Neural progenitor cell (in vitro differentiated cells): Measurements from ENCODE around the gene ST7. TPM values are rescaled to one million over a fixed set of nuclear protein-coding genes. Genes with fewer than 3 reads are reported as not detected.

ENCODE experiments used
- DNase-seq: peaks from one replicate; pipeline ENCODE4 v3.0.0-alpha.2; 2016; ENCODE audit warnings: low spot score
- H2AFZ ChIP-seq: fragments of 200-600 bp; sonication (generic); replicated peaks from 2 replicates; pipeline ENCODE4 v1.6.1; 2016; ENCODE audit warnings: antibody characterized with exemption
- H3F3A ChIP-seq: fragments of 200-600 bp; sonication (generic); 2 replicates; pipeline ENCODE4 v1.6.1; 2016; ENCODE audit warnings: antibody characterized with exemption, low read depth
- H3K27ac ChIP-seq: fragments of 200-600 bp; sonication (generic); 2 replicates; pipeline ENCODE4 v1.5.1; 2016; ENCODE audit warnings: mild to moderate bottlenecking
- H3K27me3 ChIP-seq: fragments of 200-600 bp; sonication (generic); 2 replicates; pipeline ENCODE4 v1.6.1; 2016; ENCODE audit warnings: mild to moderate bottlenecking, moderate library complexity
- H3K36me3 ChIP-seq: fragments of 200-600 bp; sonication (generic); 2 replicates; pipeline ENCODE4 v1.5.1; 2016
- H3K4me1 ChIP-seq: fragments of 200-600 bp; sonication (generic); 2 replicates; pipeline ENCODE4 v1.6.1; 2016; ENCODE audit warnings: mixed run types
- H3K4me2 ChIP-seq: fragments of 200-600 bp; sonication (generic); 2 replicates; pipeline ENCODE4 v1.6.1; 2016
- H3K4me3 ChIP-seq: fragments of 200-600 bp; sonication (generic); 2 replicates; pipeline ENCODE4 v1.5.1; 2016
- H3K79me2 ChIP-seq: fragments of 200-600 bp; sonication (generic); 2 replicates; pipeline ENCODE4 v1.6.1; 2016; ENCODE audit warnings: low read depth
- H3K9ac ChIP-seq: fragments of 200-600 bp; sonication (generic); 2 replicates; pipeline ENCODE4 v1.6.1; 2016
- H3K9me3 ChIP-seq: fragments of 200-600 bp; sonication (generic); 2 replicates; pipeline ENCODE4 v1.5.1; 2016; ENCODE audit warnings: low read depth
- H4K20me1 ChIP-seq: fragments of 200-600 bp; sonication (generic); 2 replicates; pipeline ENCODE4 v1.6.1; 2016; ENCODE audit warnings: low read depth
- H3K27ac Mint-ChIP-seq: 3 replicates; pipeline ENCODE4 v1.8.0; 2021; ENCODE audit warnings: mixed read lengths
- H3K27me3 Mint-ChIP-seq: 2 replicates; pipeline ENCODE4 v1.8.0; 2022; ENCODE audit warnings: low read depth, mild to moderate bottlenecking, inconsistent platforms, moderate library complexity, mixed read lengths; ENCODE audit not compliant: insufficient read depth
- H3K36me3 Mint-ChIP-seq: 3 replicates; pipeline ENCODE4 v1.8.0; 2021; ENCODE audit warnings: mixed read lengths
- H3K4me1 Mint-ChIP-seq: 3 replicates; pipeline ENCODE4 v1.8.0; 2021; ENCODE audit warnings: mixed read lengths
- H3K4me3 Mint-ChIP-seq: 3 replicates; pipeline ENCODE4 v1.8.0; 2021; ENCODE audit warnings: mild to moderate bottlenecking, moderate library complexity, mixed read lengths
- H3K9me3 Mint-ChIP-seq: 3 replicates; pipeline ENCODE4 v1.8.0; 2020; ENCODE audit warnings: mixed read lengths
- CTCF ChIP-seq: fragments of 200-600 bp; sonication (generic); IDR thresholded peaks from 2 replicates; pipeline ENCODE4 v1.5.1; 2017; ENCODE audit warnings: antibody characterized with exemption, mild to moderate bottlenecking
- EZH2 ChIP-seq: fragments of 200-600 bp; sonication (generic); IDR thresholded peaks from 2 replicates; pipeline ENCODE4 v1.6.1; 2017; ENCODE audit warnings: antibody characterized with exemption, mild to moderate bottlenecking, moderate library complexity
- EZH2phosphoT487 ChIP-seq: fragments of 200-600 bp; sonication (generic); IDR thresholded peaks from 2 replicates; pipeline ENCODE4 v1.6.1; 2017; ENCODE audit warnings: antibody characterized with exemption
- total RNA-seq: library from RNA; depleted of rRNA; stranded (reverse); fragments of >200 nt; gene quantifications from 2 replicates; pipeline ENCODE4 v1.2.3, GENCODE V29; 2015; ENCODE audit warnings: low replicate concordance

Gene ST7
- total RNA-seq, 1 donor from 2014 or later, result 5.8 TPM

- Mint-ChIP-seq H3K27me3 (no peaks in the 10 kb centered on the region), H3K4me1 (peaks cover 15% of the 10 kb centered on the region), H3K4me3 (no peak overlapping the region), H3K27ac (peak overlapping the region; percentile 57), H3K9me3 (no peaks in the 10 kb centered on the region), H3K36me3 (no peaks in the 10 kb centered on the region)
- Histone ChIP-seq H3K79me2 (no peaks in the 10 kb centered on the region), H3K9me3 (no peaks in the 10 kb centered on the region), H3K36me3 (no peaks in the 10 kb centered on the region), H3K27ac (no peak overlapping the region), H2AFZ (no peak overlapping the region), H3F3A (peaks cover 21% of the 10 kb centered on the region), H3K27me3 (no peaks in the 10 kb centered on the region), H3K9ac (no peak overlapping the region), H4K20me1 (no peaks in the 10 kb centered on the region), H3K4me2 (no peak overlapping the region), H3K4me1 (peaks cover 23% of the 10 kb centered on the region), H3K4me3 (no peak overlapping the region)
- TF ChIP-seq EZH2 (no peak), CTCF (no peak), EZH2phosphoT487 (no peak)
- no peak for DNase-seq
Measured at GRCh38 chr7:117017702-117018266, 64.5 kb downstream of the ST7 start.

GRCh38 chr7:117018713-117019112 is 65.4 kb downstream of the ST7 start:
- Mint-ChIP-seq H3K27ac (no peak overlapping the region), H3K27me3 (no peaks in the 10 kb centered on the region), H3K4me3 (no peak overlapping the region), H3K4me1 (peaks cover 22% of the 10 kb centered on the region), H3K36me3 (no peaks in the 10 kb centered on the region), H3K9me3 (no peaks in the 10 kb centered on the region)
- no peak for TF ChIP-seq EZH2phosphoT487
- TF ChIP-seq EZH2, result no peak
- no peak for TF ChIP-seq CTCF
- Histone ChIP-seq H3K27ac (no peak overlapping the region), H4K20me1 (no peaks in the 10 kb centered on the region), H3F3A (peaks cover 21% of the 10 kb centered on the region), H3K79me2 (no peaks in the 10 kb centered on the region), H3K36me3 (no peaks in the 10 kb centered on the region), H2AFZ (no peak overlapping the region), H3K27me3 (no peaks in the 10 kb centered on the region), H3K4me1 (peaks cover 23% of the 10 kb centered on the region), H3K4me3 (no peak overlapping the region), H3K4me2 (no peak overlapping the region), H3K9ac (no peak overlapping the region), H3K9me3 (no peaks in the 10 kb centered on the region)
- DNase-seq, result no peak

GRCh38 chr7:117019287-117019686 is 66.0 kb downstream of the ST7 start:
- H3K36me3 ChIP-seq, result no peaks in the 10 kb centered on the region
- H3K79me2 ChIP-seq, result no peaks in the 10 kb centered on the region
- no peak overlapping the region for H3K4me3 Mint-ChIP-seq
- H3F3A ChIP-seq, result peaks cover 21% of the 10 kb centered on the region
- H2AFZ ChIP-seq, result no peak overlapping the region
- DNase-seq, result no peak
- no peaks in the 10 kb centered on the region for H3K9me3 Mint-ChIP-seq
- no peak overlapping the region for H3K9ac ChIP-seq
- no peaks in the 10 kb centered on the region for H3K27me3 Mint-ChIP-seq
- peak overlapping the region; percentile 83 for H3K4me2 ChIP-seq
- H3K36me3 Mint-ChIP-seq, result no peaks in the 10 kb centered on the region
- no peak overlapping the region for H3K27ac Mint-ChIP-seq
- peaks cover 20% of the 10 kb centered on the region for H3K4me1 Mint-ChIP-seq
- TF ChIP-seq EZH2 (no peak), EZH2phosphoT487 (no peak), CTCF (no peak)
- H3K4me1 ChIP-seq, result peaks cover 23% of the 10 kb centered on the region
- no peaks in the 10 kb centered on the region for H3K9me3 ChIP-seq
- H3K27ac ChIP-seq, result no peak overlapping the region
- H3K27me3 ChIP-seq, result no peaks in the 10 kb centered on the region
- peak overlapping the region; percentile 48 for H3K4me3 ChIP-seq
- no peaks in the 10 kb centered on the region for H4K20me1 ChIP-seq
